Activated naive CD4-positive, alpha-beta T cell treated with anti-CD3 and anti-CD28 coated beads, Interleukin-2, amount 10 ng/mL, durations not matched to agents 7 days and 5 days (primary cell): ENCODE results near the gene GFOD1.
A peak's percentile ranks its signal among the peaks of the same experiment; 100 is the strongest.
"Not testable (repeated sequence)": the region's sequence is repeated elsewhere in the genome, so short reads cannot be mapped to it uniquely, and the experiment has no call there.

Source experiments
- CTCF ChIA-PET: fragments of 350-600 bp; sonication (Branson Sonifier 250); formaldehyde crosslinking; loops from one replicate; lab custom pipeline; 2021; ENCODE audit warnings: antibody characterized with exemption; lab: Charles Lee
- DNase-seq: peaks from one replicate; pipeline ENCODE4 v3.0.0-alpha.2; 2020
- H3K27ac Mint-ChIP-seq: one replicate; pipeline ENCODE4 v1.8.0; 2021; ENCODE audit warnings: mild to moderate bottlenecking, moderate library complexity, mixed read lengths
- H3K27me3 Mint-ChIP-seq: one replicate; pipeline ENCODE4 v1.8.0; 2021; ENCODE audit warnings: mild to moderate bottlenecking, mixed read lengths
- H3K36me3 Mint-ChIP-seq: one replicate; pipeline ENCODE4 v1.8.0; 2021; ENCODE audit warnings: mixed read lengths
- H3K4me1 Mint-ChIP-seq: one replicate; pipeline ENCODE4 v1.8.0; 2021; ENCODE audit warnings: mixed read lengths
- H3K4me3 Mint-ChIP-seq: one replicate; pipeline ENCODE4 v1.8.0; 2021; ENCODE audit warnings: mild to moderate bottlenecking, moderate library complexity, mixed read lengths
- H3K9me3 Mint-ChIP-seq: one replicate; pipeline ENCODE4 v1.8.0; 2021; ENCODE audit warnings: mixed read lengths

The GFOD1 gene

GRCh38 chr6:13390658-13391057, 96.7 kb downstream of the GFOD1 start:
- H3K4me1 Mint-ChIP-seq = peaks cover 7% of the 10 kb centered on the region
- peak overlapping the region; percentile 62 for H3K27ac Mint-ChIP-seq
- H3K9me3 Mint-ChIP-seq = peaks cover 4% of the 10 kb centered on the region
- peaks cover 3% of the 10 kb centered on the region for H3K27me3 Mint-ChIP-seq
- DNase-seq = no peak
- CTCF ChIA-PET = no interaction called here
- H3K4me3 Mint-ChIP-seq = no peak overlapping the region
- H3K36me3 Mint-ChIP-seq = no peaks in the 10 kb centered on the region

GRCh38 chr6:13389237-13389636, 98.2 kb downstream of the GFOD1 start:
- H3K27ac Mint-ChIP-seq, H3K4me1 Mint-ChIP-seq, H3K4me3 Mint-ChIP-seq, H3K36me3 Mint-ChIP-seq, H3K9me3 Mint-ChIP-seq, DNase-seq, H3K27me3 Mint-ChIP-seq, CTCF ChIA-PET: not testable (repeated sequence)

GRCh38 chr6:13388769-13389168, 98.6 kb downstream of the GFOD1 start:
- H3K9me3 Mint-ChIP-seq, H3K27ac Mint-ChIP-seq, H3K4me1 Mint-ChIP-seq, H3K4me3 Mint-ChIP-seq, H3K27me3 Mint-ChIP-seq, CTCF ChIA-PET, H3K36me3 Mint-ChIP-seq, DNase-seq: not testable (repeated sequence)

- H3K27ac Mint-ChIP-seq = no peak overlapping the region
- H3K4me3 Mint-ChIP-seq = no peak overlapping the region
- H3K4me1 Mint-ChIP-seq = peaks cover 23% of the 10 kb centered on the region
- no peak for DNase-seq
- H3K9me3 Mint-ChIP-seq = no peaks in the 10 kb centered on the region
- CTCF ChIA-PET = interaction anchor here (1.1 to 1.2 kb wide), 2 partner anchors 11 to 47 kb away, joined by 3 read pairs; no protein-coding TSS in a partner anchor
- H3K27me3 Mint-ChIP-seq = peaks cover 3% of the 10 kb centered on the region
- H3K36me3 Mint-ChIP-seq = peaks cover 3% of the 10 kb centered on the region
Measured at GRCh38 chr6:13384966-13385365, 102.4 kb downstream of the GFOD1 start.

GRCh38 chr6:13384506-13384905, 102.9 kb downstream of the GFOD1 start:
- peaks cover 3% of the 10 kb centered on the region for H3K27me3 Mint-ChIP-seq
- H3K4me1 Mint-ChIP-seq = peaks cover 23% of the 10 kb centered on the region
- no peak overlapping the region for H3K4me3 Mint-ChIP-seq
- H3K36me3 Mint-ChIP-seq = peaks cover 3% of the 10 kb centered on the region
- no peak for DNase-seq
- no peaks in the 10 kb centered on the region for H3K9me3 Mint-ChIP-seq
- H3K27ac Mint-ChIP-seq = no peak overlapping the region
- CTCF ChIA-PET = interaction anchor here (1.1 to 1.3 kb wide), 3 partner anchors 11 to 46 kb away, joined by 3 read pairs; no protein-coding TSS in a partner anchor

- DNase-seq = no peak
- H3K4me1 Mint-ChIP-seq = peaks cover 23% of the 10 kb centered on the region
- H3K27me3 Mint-ChIP-seq = peaks cover 3% of the 10 kb centered on the region
- no peaks in the 10 kb centered on the region for H3K9me3 Mint-ChIP-seq
- H3K36me3 Mint-ChIP-seq = peaks cover 3% of the 10 kb centered on the region
- CTCF ChIA-PET = interaction anchor here (0.7 to 1.3 kb wide), 9 partner anchors 8 to 98 kb away, joined by 3 to 6 read pairs (median 3); no protein-coding TSS in a partner anchor
- no peak overlapping the region for H3K4me3 Mint-ChIP-seq
- H3K27ac Mint-ChIP-seq = no peak overlapping the region
Measured at GRCh38 chr6:13383328-13384163, 103.9 kb downstream of the GFOD1 start.

- no peak overlapping the region for H3K4me3 Mint-ChIP-seq
- H3K27me3 Mint-ChIP-seq = peaks cover under 1% of the 10 kb centered on the region
- H3K9me3 Mint-ChIP-seq = no peaks in the 10 kb centered on the region
- no peak overlapping the region for H3K27ac Mint-ChIP-seq
- CTCF ChIA-PET = interaction anchor here (0.6 to 2.1 kb wide), 6 partner anchors 23 to 157 kb away, joined by 3 to 7 read pairs (median 4); no protein-coding TSS in a partner anchor
- DNase-seq = no peak
- peaks cover 25% of the 10 kb centered on the region for H3K4me1 Mint-ChIP-seq
- peaks cover 4% of the 10 kb centered on the region for H3K36me3 Mint-ChIP-seq
Measured at GRCh38 chr6:13380761-13381160, 106.6 kb downstream of the GFOD1 start.

GRCh38 chr6:13378669-13379590, 108.5 kb downstream of the GFOD1 start:
- H3K4me1 Mint-ChIP-seq = peaks cover 33% of the 10 kb centered on the region
- CTCF ChIA-PET = interaction anchor here (0.8 to 2.1 kb wide), 5 partner anchors 24 to 196 kb away, joined by 4 to 7 read pairs (median 5); partner anchors contain the start of gene SIRT5
- H3K27ac Mint-ChIP-seq = no peak overlapping the region
- no peaks in the 10 kb centered on the region for H3K9me3 Mint-ChIP-seq
- no peak overlapping the region for H3K4me3 Mint-ChIP-seq
- no peaks in the 10 kb centered on the region for H3K27me3 Mint-ChIP-seq
- DNase-seq = no peak
- peaks cover 4% of the 10 kb centered on the region for H3K36me3 Mint-ChIP-seq

- H3K36me3 Mint-ChIP-seq = peaks cover 1% of the 10 kb centered on the region
- peaks cover 24% of the 10 kb centered on the region for H3K4me1 Mint-ChIP-seq
- H3K27ac Mint-ChIP-seq = no peak overlapping the region
- DNase-seq = no peak
- peaks cover 3% of the 10 kb centered on the region for H3K27me3 Mint-ChIP-seq
- no peak overlapping the region for H3K4me3 Mint-ChIP-seq
- no peaks in the 10 kb centered on the region for H3K9me3 Mint-ChIP-seq
- CTCF ChIA-PET = interaction anchor here (1.1 to 1.6 kb wide), 2 partner anchors 22 to 77 kb away, joined by 3 to 5 read pairs; no protein-coding TSS in a partner anchor
Measured at GRCh38 chr6:13377054-13377758, 110.2 kb downstream of the GFOD1 start.

GRCh38 chr6:13375360-13375878, 112.0 kb downstream of the GFOD1 start:
- peak; percentile 30 for DNase-seq
- peaks cover 1% of the 10 kb centered on the region for H3K36me3 Mint-ChIP-seq
- H3K27ac Mint-ChIP-seq = peak overlapping the region; percentile 47
- H3K4me1 Mint-ChIP-seq = peaks cover 17% of the 10 kb centered on the region
- H3K9me3 Mint-ChIP-seq = no peaks in the 10 kb centered on the region
- no peak overlapping the region for H3K4me3 Mint-ChIP-seq
- CTCF ChIA-PET = interaction anchor here (0.6 to 1.1 kb wide), 4 partner anchors 8 to 50 kb away, joined by 3 read pairs; no protein-coding TSS in a partner anchor
- peaks cover 8% of the 10 kb centered on the region for H3K27me3 Mint-ChIP-seq

- CTCF ChIA-PET = no interaction called here
- H3K4me1 Mint-ChIP-seq = peaks cover 15% of the 10 kb centered on the region
- H3K27ac Mint-ChIP-seq = no peak overlapping the region
- H3K4me3 Mint-ChIP-seq = no peak overlapping the region
- H3K9me3 Mint-ChIP-seq = no peaks in the 10 kb centered on the region
- peaks cover 1% of the 10 kb centered on the region for H3K36me3 Mint-ChIP-seq
- DNase-seq = no peak
- peaks cover 8% of the 10 kb centered on the region for H3K27me3 Mint-ChIP-seq
Measured at GRCh38 chr6:13373919-13374318, 113.5 kb downstream of the GFOD1 start.

GRCh38 chr6:13373488-13373886, 113.9 kb downstream of the GFOD1 start:
- H3K4me1 Mint-ChIP-seq = peaks cover 15% of the 10 kb centered on the region
- no peak overlapping the region for H3K4me3 Mint-ChIP-seq
- CTCF ChIA-PET = interaction anchor here (0.6 kb wide), 1 partner anchor 12 kb away, joined by 3 read pairs; no protein-coding TSS in a partner anchor

More at GRCh38 chr6:13373488-13373886, 113.9 kb downstream of the GFOD1 start:
- peaks cover 8% of the 10 kb centered on the region for H3K27me3 Mint-ChIP-seq
- H3K9me3 Mint-ChIP-seq = no peaks in the 10 kb centered on the region
- H3K36me3 Mint-ChIP-seq = peaks cover 1% of the 10 kb centered on the region
- DNase-seq = no peak
- H3K27ac Mint-ChIP-seq = no peak overlapping the region
